Cardiac muscle cell (in vitro differentiated cells and primary cell): ENCODE data around the gene HLA-DQB1. TPM values are rescaled to one million over a fixed set of nuclear protein-coding genes. Genes with fewer than 3 reads are reported as not detected.
"Not testable (repeated sequence)": the region's sequence is repeated elsewhere in the genome, so short reads cannot be mapped to it uniquely, and the experiment has no call there.

Source experiments
- DNase-seq, 2 donors: peaks; one replicate each; pipeline versions ENCODE4 v3.0.0 to v3.0.0-alpha.2; 2010 to 2017; ENCODE audit warnings: low read depth in 1 of 2, low spot score in 1 of 2
- H3K27ac ChIP-seq: fragments of 200-600 bp; sonication (generic); 2 replicates; pipeline ENCODE4 v1.5.1; 2016
- H3K27me3 ChIP-seq: fragments of 200-600 bp; sonication (generic); 2 replicates; pipeline ENCODE4 v1.6.0; 2016; ENCODE audit warnings: control low read depth
- H3K36me3 ChIP-seq: fragments of 200-600 bp; sonication (generic); 2 replicates; pipeline ENCODE4 v1.5.1; 2016; ENCODE audit warnings: control low read depth
- H3K4me1 ChIP-seq: fragments of 200-600 bp; sonication (generic); 2 replicates; pipeline ENCODE4 v1.8.1; 2017; ENCODE audit warnings: low read depth, mild to moderate bottlenecking, mixed run types
- H3K4me3 ChIP-seq: fragments of 200-600 bp; sonication (generic); 2 replicates; pipeline ENCODE4 v1.5.1; 2016; ENCODE audit warnings: mild to moderate bottlenecking
- H3K9me3 ChIP-seq: fragments of 200-600 bp; sonication (generic); 2 replicates; pipeline ENCODE4 v1.5.1; 2017; ENCODE audit warnings: low read depth, mild to moderate bottlenecking, control low read depth
- polyA plus RNA-seq: library from polyadenylated mRNA; unstranded; fragments of >200 nt; fragmentation: Nextera tagmentation; extraction: Ambion mirVana; gene quantifications from 2 replicates; pipeline ENCODE4 v1.2.1, GENCODE V29; 2016
- total RNA-seq: library from RNA; depleted of rRNA; stranded (reverse); fragments of >200 nt; gene quantifications from 2 replicates; pipeline ENCODE4 v1.2.3, GENCODE V29; 2016
- TF ChIP-seq, protein P1 (sequence below): IDR thresholded peaks from 2 replicates; pipeline ENCODE4 v1.5.1; 2012; ENCODE audit warnings: low read depth, mild to moderate bottlenecking, low read length

HLA-DQB1 gene
- total and polyA plus RNA-seq, 2 experiments from 2014 or later = 0.54 to 7.2 TPM

DNA sequence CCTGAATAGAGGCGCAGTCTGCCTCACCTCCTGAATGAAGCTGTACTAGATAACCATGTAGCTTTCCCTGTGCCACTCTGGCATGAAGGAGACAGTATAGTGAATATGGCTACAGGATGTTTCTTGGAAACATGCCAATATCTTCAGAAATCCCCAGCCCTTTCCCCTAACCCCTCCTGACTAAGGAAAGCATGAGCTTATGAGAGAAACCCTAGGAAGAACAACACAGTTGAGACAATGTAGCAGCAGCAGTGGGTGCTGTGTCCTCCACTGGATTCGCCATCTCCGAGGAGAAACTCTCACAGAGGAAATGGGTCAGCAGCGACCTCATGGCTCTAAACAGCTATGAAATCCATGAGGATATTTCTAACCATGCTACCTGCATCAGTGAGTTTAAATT, 22.6 kb downstream of the HLA-DQB1 start:
- TF ChIP-seq, protein P1, sequence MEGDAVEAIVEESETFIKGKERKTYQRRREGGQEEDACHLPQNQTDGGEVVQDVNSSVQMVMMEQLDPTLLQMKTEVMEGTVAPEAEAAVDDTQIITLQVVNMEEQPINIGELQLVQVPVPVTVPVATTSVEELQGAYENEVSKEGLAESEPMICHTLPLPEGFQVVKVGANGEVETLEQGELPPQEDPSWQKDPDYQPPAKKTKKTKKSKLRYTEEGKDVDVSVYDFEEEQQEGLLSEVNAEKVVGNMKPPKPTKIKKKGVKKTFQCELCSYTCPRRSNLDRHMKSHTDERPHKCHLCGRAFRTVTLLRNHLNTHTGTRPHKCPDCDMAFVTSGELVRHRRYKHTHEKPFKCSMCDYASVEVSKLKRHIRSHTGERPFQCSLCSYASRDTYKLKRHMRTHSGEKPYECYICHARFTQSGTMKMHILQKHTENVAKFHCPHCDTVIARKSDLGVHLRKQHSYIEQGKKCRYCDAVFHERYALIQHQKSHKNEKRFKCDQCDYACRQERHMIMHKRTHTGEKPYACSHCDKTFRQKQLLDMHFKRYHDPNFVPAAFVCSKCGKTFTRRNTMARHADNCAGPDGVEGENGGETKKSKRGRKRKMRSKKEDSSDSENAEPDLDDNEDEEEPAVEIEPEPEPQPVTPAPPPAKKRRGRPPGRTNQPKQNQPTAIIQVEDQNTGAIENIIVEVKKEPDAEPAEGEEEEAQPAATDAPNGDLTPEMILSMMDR = no peak
- Histone ChIP-seq H3K36me3 (no peaks in the 10 kb centered on the region), H3K4me1 (no peaks in the 10 kb centered on the region), H3K27me3 (no peaks in the 10 kb centered on the region), H3K27ac (no peak overlapping the region), H3K9me3 (no peaks in the 10 kb centered on the region), H3K4me3 (no peak overlapping the region)
- DNase-seq = no peak

DNA sequence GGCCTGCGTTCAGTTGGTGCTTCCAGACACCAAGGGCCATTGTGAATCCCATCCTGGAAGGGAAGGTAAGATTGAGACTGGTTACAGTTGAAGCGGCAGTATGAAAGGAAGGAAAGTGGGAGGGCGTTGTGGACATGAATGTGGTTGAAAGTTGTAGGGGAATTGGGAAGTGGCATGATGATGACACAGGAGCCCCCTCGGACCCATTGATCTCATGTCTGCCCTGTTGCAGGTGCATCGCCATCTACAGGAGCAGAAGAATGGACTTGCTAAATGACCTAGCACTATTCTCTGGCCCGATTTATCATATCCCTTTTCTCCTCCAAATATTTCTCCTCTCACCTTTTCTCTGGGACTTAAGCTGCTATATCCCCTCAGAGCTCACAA, 23.7 kb downstream of the HLA-DQB1 start:
- no peaks in the 10 kb centered on the region for H3K4me1 ChIP-seq
- TF ChIP-seq, protein P1 = no peak
- no peak overlapping the region for H3K27ac ChIP-seq
- DNase-seq = no peak
- H3K4me3 ChIP-seq = no peak overlapping the region
- no peaks in the 10 kb centered on the region for H3K36me3 ChIP-seq
- no peaks in the 10 kb centered on the region for H3K27me3 ChIP-seq
- H3K9me3 ChIP-seq = no peaks in the 10 kb centered on the region

DNA sequence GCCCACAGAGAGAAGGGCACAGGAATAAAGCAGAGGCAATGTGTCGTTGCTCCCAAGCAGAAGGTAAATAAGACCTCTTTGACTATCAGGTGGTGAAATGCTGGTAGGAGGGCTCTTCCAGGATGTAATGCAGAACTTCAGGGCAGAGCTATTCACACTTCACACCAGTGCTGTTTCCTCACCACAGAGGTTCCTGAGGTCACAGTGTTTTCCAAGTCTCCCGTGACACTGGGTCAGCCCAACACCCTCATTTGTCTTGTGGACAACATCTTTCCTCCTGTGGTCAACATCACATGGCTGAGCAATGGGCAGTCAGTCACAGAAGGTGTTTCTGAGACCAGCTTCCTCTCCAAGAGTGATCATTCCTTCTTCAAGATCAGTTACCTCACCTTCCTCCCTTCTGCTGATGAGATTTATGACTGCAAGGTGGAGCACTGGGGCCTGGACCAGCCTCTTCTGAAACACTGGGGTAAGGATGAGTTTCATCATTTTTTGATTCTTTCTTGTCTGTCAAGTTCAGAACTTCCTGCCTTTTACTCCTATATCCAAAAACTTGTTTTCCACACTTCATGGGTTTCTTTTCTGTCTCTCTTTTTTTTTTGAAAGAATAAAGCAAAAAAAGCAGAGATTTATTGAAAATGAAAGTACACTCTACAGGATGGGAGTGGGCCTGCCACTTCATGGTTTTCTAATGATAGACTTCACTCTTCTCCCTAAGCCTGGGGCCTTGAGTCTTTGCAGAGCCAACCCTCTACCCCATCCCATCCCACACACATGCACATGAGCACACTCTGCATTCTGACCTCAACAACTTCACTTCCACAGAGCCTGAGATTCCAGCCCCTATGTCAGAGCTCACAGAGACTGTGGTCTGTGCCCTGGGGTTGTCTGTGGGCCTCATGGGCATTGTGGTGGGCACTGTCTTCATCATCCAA, 24.4 kb downstream of the HLA-DQB1 start:
- H3K27me3 ChIP-seq, H3K36me3 ChIP-seq, H3K9me3 ChIP-seq, H3K4me1 ChIP-seq, H3K27ac ChIP-seq, DNase-seq, H3K4me3 ChIP-seq: not testable (repeated sequence)

DNA sequence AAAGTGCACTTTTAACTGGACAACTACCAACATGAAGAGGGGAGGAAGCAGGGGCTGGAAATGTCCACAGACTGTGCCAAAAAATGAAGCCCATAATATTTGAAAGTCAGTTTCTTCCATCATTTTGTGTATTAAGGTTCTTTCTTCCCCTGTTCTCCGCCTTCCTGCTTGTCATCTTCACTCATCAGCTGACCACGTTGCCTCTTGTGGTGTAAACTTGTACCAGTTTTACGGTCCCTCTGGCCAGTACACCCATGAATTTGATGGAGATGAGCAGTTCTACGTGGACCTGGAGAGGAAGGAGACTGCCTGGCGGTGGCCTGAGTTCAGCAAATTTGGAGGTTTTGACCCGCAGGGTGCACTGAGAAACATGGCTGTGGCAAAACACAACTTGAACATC, 25.3 kb downstream of the HLA-DQB1 start:
- no peaks in the 10 kb centered on the region for H3K4me1 ChIP-seq
- H3K27me3 ChIP-seq = no peaks in the 10 kb centered on the region
- H3K9me3 ChIP-seq = no peaks in the 10 kb centered on the region
- H3K4me3 ChIP-seq = no peak overlapping the region
- no peak for DNase-seq
- no peak overlapping the region for H3K27ac ChIP-seq
- TF ChIP-seq, protein P1 = no peak
- H3K36me3 ChIP-seq = no peaks in the 10 kb centered on the region

DNA sequence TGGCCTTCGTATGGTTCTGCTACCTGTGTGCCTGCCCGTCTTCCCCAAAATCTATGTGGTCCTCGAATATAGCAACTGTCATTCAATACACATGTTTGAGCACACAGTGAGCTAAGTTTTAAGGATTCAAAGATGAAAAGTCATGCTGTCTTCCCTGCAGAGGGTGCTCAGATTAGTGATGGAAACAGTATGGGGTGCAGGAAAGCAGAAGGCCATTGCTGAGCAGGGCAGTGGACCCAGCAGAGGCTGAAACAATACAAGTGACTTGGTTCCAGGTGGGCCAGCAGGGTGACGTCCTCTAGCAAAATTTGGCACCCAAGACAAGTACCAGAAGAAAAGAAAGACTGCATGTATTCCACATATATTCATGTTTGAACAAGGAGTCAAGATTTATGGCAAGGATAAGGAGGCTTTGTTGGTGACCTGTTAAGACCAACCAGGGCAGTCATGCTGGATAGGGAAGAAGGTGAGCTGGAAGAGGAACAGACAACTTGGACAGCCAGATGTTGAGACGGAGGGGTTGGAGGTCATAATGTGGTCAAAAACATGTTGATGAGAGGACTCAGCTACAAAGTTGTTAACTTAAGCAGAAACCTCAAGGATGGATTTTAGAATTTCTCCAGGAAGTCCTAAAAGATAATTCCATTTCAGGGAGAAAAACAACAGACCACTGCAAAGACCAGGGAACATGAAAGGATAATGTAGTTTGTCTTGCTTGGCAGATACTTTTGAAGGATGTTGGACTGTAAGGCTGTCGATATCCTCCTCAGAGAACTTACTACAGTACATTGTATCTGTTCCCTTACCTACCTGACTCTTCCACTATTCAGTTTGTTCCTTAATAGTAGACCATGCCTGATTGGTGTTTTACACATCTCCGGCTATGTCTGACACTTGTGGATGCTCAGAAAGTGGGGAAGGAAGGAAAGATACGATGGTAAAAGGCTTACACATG, 26.7 kb downstream of the HLA-DQB1 start:
- Histone ChIP-seq H3K27me3 (no peaks in the 10 kb centered on the region), H3K4me1 (no peaks in the 10 kb centered on the region), H3K36me3 (no peaks in the 10 kb centered on the region), H3K9me3 (no peaks in the 10 kb centered on the region), H3K4me3 (no peak overlapping the region), H3K27ac (no peak overlapping the region)
- DNase-seq = no peak
- TF ChIP-seq, protein P1 = no peak
